Fibroblast of upper back skin (primary cell): ENCODE results near the gene FSD2.
"Not testable (repeated sequence)": the region's sequence is repeated elsewhere in the genome, so short reads cannot be mapped to it uniquely, and the experiment has no call there.

Experiments
- DNase-seq: peaks from one replicate; pipeline ENCODE4 v3.0.0-alpha.2; 2013

The FSD2 gene

GRCh38 chr15:82790321-82790720 lies 15.5 kb downstream of the FSD2 start:
- DNase-seq = no peak

GRCh38 chr15:82789491-82789890 lies 16.4 kb downstream of the FSD2 start:
- DNase-seq = no peak

GRCh38 chr15:82788496-82788895 lies 17.4 kb downstream of the FSD2 start:
- DNase-seq = no peak

- no peak for DNase-seq
Measured at GRCh38 chr15:82781349-82781748, 24.5 kb downstream of the FSD2 start.

GRCh38 chr15:82778755-82779154 lies 27.1 kb downstream of the FSD2 start:
- DNase-seq = no peak

- DNase-seq = no peak
Measured at GRCh38 chr15:82774496-82774895, 31.4 kb downstream of the FSD2 start.

- DNase-seq = no peak
Measured at GRCh38 chr15:82771789-82772607, 33.9 kb downstream of the FSD2 start.

- DNase-seq = no peak
Measured at GRCh38 chr15:82768414-82769054, 37.3 kb downstream of the FSD2 start.

GRCh38 chr15:82767163-82767829 lies 38.6 kb downstream of the FSD2 start:
- DNase-seq = no peak

GRCh38 chr15:82766201-82766600 lies 39.7 kb downstream of the FSD2 start:
- not testable (repeated sequence) for DNase-seq

GRCh38 chr15:82764740-82765139 lies 41.1 kb downstream of the FSD2 start:
- DNase-seq = no peak

- DNase-seq = no peak
Measured at GRCh38 chr15:82764117-82764490, 41.8 kb downstream of the FSD2 start.

GRCh38 chr15:82763361-82764116 lies 42.3 kb downstream of the FSD2 start:
- no peak for DNase-seq

- no peak for DNase-seq
Measured at GRCh38 chr15:82751308-82751707, 54.6 kb downstream of the FSD2 start.

- DNase-seq = no peak
Measured at GRCh38 chr15:82750831-82751180, 55.1 kb downstream of the FSD2 start.

GRCh38 chr15:82749951-82750830 lies 55.7 kb downstream of the FSD2 start:
- DNase-seq = peak; percentile 94

- no peak for DNase-seq
Measured at GRCh38 chr15:82748315-82748714, 57.6 kb downstream of the FSD2 start.

GRCh38 chr15:82743810-82744209 lies 62.1 kb downstream of the FSD2 start:
- DNase-seq = no peak

GRCh38 chr15:82742134-82742533 lies 63.7 kb downstream of the FSD2 start:
- no peak for DNase-seq

- no peak for DNase-seq
Measured at GRCh38 chr15:82739086-82739485, 66.8 kb downstream of the FSD2 start.

GRCh38 chr15:82737975-82738374 lies 67.9 kb downstream of the FSD2 start:
- peak; percentile 7 for DNase-seq

- no peak for DNase-seq
Measured at GRCh38 chr15:82731527-82731926, 74.3 kb downstream of the FSD2 start.
